SK-MEL-5 (cell line): Measurements from ENCODE around the gene SPECC1. TPM values are rescaled to one million over a fixed set of nuclear protein-coding genes. Genes with fewer than 3 reads are reported as not detected.
"Not testable (repeated sequence)": the region's sequence is repeated elsewhere in the genome, so short reads cannot be mapped to it uniquely, and the experiment has no call there.

Source experiments
- DNase-seq: peaks from one replicate; pipeline ENCODE4 v3.0.0-alpha.2; 2016; ENCODE audit warnings: low read depth, low spot score
- in situ Hi-C: cut with HindIII; loops from 2 replicates; pipeline ENCODE4 v1.10.0; 2016; ENCODE audit warnings: low sequenced_read_pairs, high pct_unique_total_duplicates, low pct_unique_long_range_greater_than_20kb
- total RNA-seq: library from RNA; depleted of rRNA; stranded (reverse); fragments of >200 nt; shearing (Covaris generic); gene quantifications from 2 replicates; pipeline ENCODE4 v1.2.3, GENCODE V29; 2014

SPECC1 gene
- total RNA-seq, 1 experiment from 2014 or later: 9.6 TPM

DNA sequence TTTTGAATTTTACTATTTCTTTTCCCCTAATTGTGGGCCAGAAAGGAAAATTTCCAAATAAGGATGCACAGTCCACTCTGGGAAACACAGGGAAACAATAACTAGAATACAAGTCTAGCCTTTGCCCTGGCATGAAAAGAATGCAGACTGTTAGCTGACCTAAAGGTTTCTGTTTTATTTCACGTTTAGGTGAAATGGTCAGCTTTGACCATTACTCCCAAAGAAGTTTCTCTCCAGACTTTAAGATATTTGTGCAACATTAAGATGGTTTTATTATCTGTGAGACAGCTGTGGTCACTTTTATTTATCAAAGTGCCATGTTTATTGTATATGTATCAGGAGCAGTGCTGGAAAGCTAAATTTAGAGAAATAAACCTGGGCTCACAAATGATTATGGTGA lies 163.9 kb downstream of the SPECC1 start:
- in situ Hi-C loops: no loop called here
- DNase-seq: no peak

DNA sequence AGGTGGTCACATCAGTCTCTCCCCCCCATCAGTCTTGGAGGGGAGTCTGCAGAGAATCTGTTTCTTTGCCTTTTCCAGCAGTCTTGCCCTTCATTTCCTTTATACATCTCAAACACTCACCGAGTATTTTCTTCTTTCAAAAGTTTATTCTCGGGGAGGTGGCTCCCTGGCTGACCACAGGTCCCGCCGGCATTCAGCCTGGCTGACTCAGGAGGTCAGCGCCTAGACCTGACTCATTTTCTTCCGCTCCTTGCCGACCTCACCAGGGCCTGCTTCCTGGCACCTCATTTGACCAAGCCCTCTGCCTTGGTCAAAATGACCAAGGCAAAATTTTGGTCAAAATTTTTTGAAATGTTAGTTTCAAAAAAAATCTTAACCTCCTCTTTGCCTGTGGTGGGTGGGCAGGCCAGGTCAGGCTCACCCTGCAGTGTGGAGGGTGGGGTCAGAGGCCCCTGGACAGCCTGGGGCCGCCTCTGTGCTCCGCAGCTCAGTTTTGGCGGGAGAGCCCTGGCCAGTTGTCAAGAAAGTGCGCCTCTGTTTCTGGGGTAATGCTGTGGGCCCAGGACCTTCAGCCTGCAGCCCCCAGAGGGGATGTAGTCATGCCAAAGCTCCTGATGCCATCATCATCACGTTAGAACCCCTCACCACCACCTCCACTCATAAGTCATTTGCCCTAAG lies 165.6 kb downstream of the SPECC1 start:
- no peak for DNase-seq
- in situ Hi-C loops: no loop called here

DNA sequence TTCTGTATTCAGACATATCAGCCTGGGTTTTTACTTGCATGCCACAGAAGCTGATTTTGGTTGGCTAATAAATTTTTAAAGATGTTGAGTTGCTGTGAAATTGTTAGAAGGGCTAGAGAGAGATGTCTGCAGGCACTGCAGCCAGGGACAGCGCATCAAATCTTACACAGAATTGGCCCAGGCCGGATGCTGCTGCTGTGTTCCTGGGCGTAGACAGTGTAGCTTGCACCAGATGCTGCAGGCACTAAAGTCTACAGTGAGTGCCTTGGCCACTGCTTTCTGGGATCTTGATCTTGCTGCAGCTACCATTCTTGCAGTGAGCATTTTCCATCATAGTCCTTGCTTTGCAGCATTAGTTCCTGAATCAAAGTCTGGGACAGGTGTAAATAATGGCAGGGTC lies 169.9 kb downstream of the SPECC1 start:
- in situ Hi-C loops: no loop called here
- DNase-seq: no peak

DNA sequence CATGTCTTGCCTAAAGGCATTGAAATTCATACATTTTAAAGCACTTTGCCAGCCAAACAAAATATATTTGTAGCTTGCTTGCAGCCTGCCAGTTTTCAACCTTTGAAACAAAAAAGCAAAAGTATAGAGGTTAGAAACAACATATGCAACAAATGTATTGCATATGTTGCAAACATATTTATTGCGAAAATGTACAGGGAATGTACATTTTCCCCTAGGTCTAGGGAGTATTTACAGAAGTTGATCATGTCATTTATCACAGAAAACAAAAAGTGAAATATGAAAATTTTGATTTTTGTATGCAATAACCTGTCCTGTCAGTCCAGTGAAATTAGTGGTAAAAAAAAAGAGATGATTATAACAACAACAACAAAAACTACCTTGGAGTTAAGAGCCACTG lies 171.5 kb downstream of the SPECC1 start:
- in situ Hi-C loops: no loop called here
- DNase-seq: no peak

DNA sequence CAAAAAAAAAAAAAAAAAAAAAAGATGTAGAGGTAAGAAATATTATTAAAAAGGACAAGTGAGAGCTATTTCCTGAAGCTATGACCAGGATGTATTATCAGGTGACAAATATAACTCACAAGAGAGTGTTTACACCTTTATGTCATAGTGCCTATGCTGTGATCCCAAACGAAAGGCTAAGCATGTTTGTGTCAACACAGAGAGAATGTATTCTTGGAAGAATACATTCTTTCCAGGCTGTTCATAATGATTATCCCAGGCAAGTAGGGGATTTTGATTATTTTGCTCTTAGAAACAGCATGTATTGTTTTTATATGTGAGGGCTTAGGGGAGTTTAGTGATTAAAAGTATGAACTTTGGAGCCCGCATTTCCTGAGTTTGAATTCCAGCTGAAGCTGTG lies 175.0 kb downstream of the SPECC1 start:
- in situ Hi-C loops: no loop called here
- DNase-seq: no peak

DNA sequence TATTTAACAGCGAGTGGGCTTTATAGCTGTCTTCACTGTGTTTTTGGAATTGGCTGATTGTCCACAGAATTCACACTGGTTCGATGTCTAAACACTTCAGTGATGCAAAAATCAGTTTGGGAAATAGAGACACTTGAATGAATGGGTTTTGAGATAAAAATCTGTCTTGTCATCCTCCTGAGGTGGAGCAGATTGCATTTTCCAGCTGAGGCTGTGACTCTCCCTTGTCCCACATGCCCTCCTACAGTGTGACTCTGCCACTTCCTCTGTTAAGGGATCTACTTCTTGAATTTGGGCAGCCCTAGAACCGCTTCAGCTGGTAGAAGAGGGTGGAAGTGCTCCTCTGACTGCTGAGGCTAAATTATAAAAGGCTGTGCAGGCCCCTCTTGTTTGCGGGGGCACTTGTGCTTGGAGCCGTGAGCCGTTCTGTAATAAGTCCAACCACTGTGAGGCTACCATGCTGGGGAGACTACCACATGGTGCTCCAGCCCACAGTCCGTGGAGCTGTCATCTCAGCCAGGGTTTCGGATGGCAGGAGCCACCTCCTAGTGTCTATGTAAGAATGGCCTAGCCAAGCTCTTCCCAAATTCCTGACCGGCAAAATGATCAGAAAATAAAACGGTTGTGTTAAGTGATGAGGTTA lies 175.9 kb downstream of the SPECC1 start:
- no peak for DNase-seq
- in situ Hi-C loops: no loop called here

DNA sequence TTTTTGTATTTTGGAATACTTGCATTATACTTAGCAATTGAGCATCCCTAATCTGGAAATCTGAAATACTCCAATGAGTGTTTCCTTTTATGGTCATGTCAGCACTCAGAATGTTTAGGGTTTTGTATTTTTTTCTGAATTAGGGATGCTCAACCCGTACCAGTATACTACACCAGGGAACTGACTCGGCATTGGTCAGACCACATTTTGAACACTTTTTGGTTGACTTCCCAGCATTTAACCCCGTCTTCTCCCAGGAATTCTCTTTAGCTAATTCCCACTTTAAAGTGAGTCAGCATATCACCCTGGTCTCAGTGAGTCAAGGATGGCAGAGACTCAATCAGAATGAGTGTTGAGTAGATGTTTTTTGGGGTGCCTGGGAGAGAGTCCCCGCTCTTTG lies 177.9 kb downstream of the SPECC1 start:
- no peak for DNase-seq
- in situ Hi-C loops: no loop called here

DNA sequence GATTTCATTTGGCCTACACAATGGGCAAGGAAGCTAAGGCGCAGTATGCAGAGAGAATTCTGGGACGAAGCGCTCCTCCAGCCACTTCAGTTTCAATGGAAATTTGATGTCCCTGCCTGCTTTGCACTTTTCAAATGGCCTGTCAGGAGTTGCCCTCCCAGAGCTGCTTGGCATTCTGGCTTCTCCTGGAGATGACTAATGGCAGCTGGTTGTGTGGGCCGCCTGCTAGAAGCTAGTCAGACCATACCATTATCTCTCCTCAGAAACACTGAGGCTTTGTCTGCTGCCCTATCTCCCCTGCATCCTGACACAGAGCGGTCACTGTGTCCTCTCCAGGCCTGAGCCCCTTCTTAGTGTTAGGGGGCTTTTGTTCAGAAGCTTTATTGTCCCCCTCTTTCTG lies 180.1 kb downstream of the SPECC1 start:
- in situ Hi-C loops: no loop called here
- peak; percentile 90 for DNase-seq

DNA sequence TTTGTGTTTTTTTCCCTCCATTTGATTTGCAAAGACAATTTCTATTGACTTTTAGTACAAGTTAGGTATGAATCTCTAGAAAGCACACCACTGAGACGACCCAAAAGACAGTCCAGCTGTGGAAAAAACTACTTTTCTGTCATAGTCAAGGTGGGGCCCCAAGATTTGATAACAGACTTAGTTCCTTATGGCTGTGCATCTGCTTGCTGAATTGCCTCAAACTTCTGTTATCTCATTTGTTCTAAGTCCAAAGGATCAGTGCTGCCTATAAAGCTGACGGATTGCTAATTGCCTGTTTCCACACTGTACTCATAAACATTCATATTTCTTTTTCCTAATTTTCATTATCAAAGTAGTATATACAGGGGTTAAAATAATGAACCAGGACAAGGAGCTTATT lies 180.8 kb downstream of the SPECC1 start:
- in situ Hi-C loops: no loop called here
- no peak for DNase-seq

DNA sequence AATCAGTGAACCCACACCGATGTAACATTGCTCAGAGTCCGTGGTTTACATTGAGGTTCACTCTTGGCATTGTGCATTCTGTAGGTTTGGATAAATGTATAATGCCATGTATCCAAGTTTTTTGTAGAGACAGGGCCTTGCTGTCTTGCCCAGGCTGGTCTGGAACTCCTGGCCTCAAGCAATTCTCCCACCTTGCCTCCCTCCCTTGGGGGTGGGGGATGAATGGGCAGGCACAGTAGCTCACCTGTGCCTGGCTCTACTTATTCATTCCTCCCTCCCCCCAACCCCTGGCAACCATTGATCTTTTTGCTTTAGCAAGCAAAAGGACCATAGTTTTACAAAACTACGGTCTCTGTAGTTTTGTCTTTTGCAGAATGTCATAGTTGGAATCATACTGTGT lies 181.4 kb downstream of the SPECC1 start:
- no peak for DNase-seq
- in situ Hi-C loops: no loop called here

DNA sequence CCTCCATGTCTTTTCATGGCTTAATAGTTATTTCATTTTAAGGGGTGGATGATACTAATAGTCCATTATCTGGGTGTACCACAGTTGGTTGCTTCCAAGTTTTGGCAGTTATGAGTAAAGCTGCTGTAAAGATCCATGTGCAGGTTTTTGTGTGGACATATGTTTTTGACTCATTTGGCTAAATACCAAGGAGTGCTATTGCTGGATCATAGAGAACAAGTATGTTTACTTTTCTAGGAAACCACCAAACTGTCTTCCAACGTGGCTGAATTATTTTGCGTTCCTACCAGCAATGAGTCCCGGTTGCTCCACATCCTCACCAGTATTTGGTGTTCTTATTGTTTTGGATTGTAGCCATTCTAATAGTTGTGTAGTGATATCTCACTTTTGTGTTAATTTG lies 181.9 kb downstream of the SPECC1 start:
- DNase-seq: no peak
- in situ Hi-C loops: no loop called here

DNA sequence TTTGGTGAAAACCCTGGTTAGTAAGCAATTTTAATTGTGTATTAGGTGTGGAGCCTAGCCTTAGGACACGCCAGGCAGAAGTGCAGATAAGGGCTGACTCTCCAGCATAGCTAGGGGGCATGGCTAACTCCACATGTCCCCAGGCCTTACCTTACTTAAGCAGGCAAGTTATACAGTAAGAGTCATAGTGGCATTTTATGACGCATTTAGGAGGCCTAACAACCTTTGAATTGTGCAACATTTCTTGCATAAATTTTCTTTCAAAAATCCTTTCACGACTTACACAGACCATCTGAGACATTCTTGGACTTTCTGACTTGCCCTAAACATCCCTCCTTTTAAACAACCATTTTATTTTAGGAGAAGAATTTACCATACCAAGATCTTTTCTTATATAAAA lies 187.1 kb downstream of the SPECC1 start:
- peak; percentile 16 for DNase-seq
- in situ Hi-C loops: not testable (repeated sequence)

DNA sequence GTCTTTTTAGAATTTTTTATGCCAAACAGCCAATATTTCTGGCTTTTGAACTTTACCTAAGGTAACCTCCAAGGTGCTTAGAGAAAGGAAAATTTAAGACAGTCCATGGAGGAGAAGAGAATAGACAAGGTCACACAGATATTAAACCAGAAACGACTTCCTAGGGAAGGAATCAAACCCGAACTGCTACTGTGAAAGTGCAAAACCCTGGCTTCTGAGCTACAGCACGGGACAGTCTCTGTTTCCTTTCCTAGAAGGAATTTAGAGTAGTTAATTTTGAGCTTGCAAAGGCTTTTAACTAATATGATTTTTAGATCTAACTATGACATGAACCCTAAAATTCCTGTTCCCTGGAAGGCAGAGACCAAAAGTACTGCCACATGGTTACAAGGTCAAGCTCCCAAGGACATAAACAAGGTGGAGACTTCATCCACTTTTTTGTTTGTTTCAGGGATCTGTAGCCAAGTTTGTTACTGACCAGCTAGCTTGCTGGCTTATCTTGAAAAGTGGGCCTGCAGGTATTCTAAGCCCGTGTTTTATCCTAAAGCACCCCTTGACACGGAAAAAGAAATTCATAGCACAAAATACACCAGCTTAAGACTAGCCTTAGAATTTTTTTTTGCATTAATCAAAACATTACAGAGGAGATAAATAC lies 188.2 kb downstream of the SPECC1 start:
- no peak for DNase-seq
- in situ Hi-C loops: no loop called here

DNA sequence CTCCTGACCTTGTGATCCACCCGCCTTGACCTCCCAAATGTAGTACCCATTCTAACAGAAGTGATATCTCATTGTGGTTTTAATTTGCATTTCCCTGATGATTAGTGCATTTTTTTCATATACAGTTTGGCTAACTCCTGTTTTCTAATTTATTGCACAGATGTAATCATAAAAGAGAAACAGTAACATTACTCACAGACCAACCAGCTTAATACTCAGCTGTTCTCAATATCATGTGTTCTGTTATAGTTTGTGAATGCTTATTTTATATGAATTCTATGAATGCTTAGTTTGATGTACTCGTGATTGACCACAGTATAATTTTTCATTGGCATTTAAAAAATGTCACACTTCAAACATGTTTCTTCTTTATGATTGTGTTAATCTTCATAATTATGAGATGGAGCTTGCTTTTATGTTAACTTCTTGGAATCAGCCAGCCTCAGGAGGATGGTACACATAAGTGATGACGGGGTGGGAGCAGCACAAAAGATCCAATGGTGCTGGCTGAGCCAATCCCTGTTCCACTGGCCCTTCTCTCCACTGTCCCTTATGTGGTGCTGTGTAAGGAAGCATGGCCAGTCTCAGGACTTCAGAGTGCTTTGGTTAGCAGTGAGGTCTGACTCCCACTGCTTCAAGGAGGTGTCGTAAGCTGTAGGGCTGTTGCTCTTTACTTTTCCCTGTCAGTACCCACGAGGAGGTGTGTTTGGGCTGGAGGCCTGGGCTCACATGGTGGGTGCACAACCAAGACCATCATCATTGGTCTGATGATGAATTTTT lies 191.0 kb downstream of the SPECC1 start:
- in situ Hi-C loops: no loop called here
- DNase-seq: peak; percentile 7

DNA sequence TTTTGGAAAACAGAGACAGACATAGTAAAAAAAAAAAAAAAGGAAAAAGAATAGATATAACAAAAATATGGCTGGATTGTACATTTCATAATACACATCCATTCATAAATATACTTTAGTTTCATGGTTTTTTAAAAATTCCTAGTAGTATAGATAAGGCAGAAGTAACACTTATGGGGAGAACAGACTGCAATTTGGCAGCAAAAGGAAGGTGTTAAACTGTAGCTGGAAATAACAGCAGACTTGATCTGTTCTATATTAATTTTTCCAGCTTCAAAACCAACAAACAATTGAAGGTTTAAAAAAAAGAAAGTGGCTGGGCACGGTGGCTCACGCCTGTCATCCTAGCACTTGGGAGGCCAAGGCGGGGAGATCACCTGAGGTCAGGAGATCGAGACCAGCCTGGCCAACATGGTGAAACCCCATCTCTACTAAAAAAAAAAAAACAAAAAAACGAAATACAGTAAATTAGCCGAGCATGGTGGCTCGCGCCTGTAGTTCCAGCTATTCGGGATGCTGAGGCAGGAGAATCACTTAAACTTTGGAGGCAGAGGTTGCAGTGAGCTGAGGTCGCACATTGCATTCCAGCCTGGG lies 191.8 kb downstream of the SPECC1 start:
- in situ Hi-C loops: no loop called here
- DNase-seq: no peak

DNA sequence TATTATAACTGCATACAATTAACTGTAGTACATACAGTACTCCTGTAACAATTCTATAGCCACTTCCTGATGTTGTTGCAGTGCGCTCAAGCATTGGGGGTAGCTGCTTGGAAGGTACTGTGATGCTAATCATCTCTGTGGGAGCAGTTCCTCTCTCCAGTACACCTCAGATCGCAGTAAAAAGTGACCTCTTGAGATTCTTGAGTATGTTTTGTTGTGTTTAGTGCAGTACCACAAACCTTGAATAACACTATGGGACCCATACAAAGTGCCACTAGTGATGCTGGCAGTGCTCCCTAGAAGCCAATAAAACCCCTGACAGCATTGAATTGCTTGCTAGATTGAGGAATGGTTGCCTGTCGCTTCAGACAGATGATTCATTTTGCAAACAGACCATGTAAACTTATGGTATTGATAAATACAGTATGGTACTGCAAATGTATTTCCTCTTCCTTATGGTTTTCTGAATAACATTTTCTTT lies 193.0 kb downstream of the SPECC1 start:
- in situ Hi-C loops: no loop called here

DNA sequence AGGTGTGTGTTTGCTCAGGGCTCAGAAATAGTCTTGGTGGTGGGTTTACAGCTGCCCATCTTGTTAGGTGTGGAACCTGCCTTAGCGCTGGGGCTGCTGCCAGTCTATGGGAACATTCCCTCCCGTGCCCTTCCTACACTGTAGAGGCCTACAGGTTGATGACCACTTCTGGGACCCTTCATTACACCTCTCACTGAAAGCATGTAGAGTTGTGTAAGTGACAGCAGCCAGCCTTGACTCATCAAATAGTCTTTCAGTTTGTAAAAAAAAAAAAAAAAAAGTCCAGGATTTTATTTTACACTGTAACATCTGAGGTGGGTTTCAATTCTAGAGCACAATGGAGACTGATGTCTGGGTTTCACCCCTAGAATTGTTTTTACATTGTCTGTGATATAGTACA lies 193.9 kb downstream of the SPECC1 start:
- DNase-seq: no peak
- in situ Hi-C loops: no loop called here

More for the DNA sequence above, 193.0 kb downstream of the SPECC1 start:
- no peak for DNase-seq

DNA sequence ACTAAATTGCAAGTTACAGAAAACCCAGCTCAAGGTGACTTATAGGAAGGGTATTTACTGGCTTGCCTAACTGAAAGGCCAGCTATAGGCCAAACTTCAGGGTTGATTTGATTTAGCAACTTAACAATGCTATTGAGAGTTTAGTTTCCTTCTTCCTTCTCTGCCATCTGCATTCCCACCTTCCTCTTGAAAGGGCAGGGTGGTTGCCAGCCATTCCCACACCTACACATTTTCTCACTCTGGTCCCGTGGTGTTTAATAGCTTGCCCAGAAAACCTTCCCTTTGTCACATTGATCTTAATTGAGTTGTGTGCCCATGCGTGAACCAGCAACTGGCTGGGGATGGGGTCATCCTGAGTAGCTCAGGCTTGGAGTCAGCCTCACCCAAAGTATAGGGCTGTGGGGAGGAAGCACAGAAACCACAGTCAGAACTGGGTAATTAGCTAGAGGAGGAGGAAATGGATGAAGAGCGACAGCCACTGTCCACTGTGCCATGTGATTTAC lies 194.7 kb downstream of the SPECC1 start:
- peak; percentile 10 for DNase-seq
- in situ Hi-C loops: no loop called here
